ENCODE data around the gene NUDT8.

- TF ChIP-seq, protein P1, sequence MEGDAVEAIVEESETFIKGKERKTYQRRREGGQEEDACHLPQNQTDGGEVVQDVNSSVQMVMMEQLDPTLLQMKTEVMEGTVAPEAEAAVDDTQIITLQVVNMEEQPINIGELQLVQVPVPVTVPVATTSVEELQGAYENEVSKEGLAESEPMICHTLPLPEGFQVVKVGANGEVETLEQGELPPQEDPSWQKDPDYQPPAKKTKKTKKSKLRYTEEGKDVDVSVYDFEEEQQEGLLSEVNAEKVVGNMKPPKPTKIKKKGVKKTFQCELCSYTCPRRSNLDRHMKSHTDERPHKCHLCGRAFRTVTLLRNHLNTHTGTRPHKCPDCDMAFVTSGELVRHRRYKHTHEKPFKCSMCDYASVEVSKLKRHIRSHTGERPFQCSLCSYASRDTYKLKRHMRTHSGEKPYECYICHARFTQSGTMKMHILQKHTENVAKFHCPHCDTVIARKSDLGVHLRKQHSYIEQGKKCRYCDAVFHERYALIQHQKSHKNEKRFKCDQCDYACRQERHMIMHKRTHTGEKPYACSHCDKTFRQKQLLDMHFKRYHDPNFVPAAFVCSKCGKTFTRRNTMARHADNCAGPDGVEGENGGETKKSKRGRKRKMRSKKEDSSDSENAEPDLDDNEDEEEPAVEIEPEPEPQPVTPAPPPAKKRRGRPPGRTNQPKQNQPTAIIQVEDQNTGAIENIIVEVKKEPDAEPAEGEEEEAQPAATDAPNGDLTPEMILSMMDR (conservative IDR thresholded peaks at IDR 0.05; ENCODE audit: low read length) = no peak
- no peak for TF ChIP-seq EZH2phosphoT487 (IDR thresholded peaks at IDR 0.05; ENCODE audit: borderline replicate concordance)
Observed at GRCh38 chr11:67648796-67649613, 19.3 kb upstream of the NUDT8 start.
